ENCODE measurements around the gene RPS24.
"Not testable (repeated sequence)": the region's sequence is repeated elsewhere in the genome, so short reads cannot be mapped to it uniquely, and the experiment has no call there.

Gene RPS24

DNA sequence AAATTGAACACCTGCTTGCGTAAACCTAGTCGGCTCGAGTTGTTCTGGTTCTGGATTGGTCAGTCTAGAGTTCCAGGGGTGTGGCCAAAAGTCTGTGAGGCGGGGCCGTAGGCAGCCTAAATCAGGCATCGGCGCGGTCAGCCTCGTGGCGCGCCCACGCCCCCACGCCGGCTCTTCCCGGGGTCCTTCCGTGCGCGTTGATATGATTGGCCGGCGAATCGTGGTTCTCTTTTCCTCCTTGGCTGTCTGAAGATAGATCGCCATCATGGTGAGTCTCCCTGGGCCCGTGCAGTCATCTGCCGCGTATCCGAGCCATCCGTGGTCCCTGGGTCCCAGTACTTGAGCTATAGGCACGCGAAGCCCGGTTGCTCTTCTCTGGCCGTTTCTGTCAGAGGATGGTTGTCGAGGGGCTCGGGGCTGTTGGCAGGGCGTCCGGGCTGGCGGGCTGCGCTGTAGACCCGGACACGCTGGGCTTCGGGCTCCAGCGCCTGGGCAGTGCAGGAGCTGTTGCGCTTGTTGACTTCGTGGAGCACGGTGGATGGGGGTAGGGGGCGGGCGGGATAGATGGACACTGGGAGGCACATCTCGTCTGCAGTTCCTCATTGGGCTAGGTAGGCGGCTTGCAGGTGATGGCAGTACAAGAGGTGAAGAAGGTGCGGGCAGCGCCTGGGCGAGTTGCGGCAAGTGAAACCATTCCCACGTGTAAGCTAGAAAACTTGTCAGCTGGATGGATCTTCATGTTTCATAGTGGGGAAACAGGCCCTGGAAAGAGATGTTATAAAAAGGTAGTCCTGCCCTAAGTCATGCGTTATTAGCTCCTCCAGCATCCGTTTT lies at the start of gene RPS24:
Gene RPS24 (plus strand): TSS at position 227 of the 834 bp plus-strand sequence. CDS start 39 bp downstream, at position 266.
- DNase-seq = peak; percentile 97

GRCh38 chr10:77984986-77985385 lies 48.7 kb upstream of the RPS24 start:
- no peak for DNase-seq

- no peak for DNase-seq
Measured at GRCh38 chr10:77987671-77988255, 45.9 kb upstream of the RPS24 start.

DNA sequence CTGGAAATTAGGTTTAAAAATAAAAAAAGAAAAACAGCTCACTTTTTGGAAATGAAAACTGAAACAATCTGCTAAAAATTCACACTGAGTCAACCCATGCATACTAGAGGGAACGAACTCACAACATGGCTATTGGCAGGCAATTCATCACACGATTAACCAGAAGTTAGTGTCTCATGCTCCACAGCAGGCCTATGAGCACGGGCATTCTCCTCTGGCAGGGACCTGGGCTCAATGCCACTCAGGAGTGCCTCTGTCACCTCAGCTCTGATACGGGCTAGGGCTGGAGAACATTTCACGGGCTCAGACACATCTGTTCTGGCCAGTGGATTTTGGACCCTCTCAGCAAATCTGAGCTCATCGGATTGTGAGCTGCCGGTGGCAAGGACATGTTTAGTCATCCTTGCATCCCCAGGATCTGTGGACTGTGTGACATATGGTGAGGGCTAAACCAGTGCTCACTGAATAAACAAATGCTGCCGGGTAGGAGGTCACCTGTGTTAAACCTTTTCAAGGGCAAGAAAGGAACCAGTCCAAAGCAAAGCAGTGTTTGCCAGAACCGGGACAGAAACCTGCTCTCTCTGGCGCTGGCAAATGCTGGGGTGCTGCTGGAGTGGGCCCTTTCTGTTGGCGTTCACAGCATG lies 44.5 kb upstream of the RPS24 start:
- no peak for DNase-seq

- DNase-seq = no peak
Measured at GRCh38 chr10:77993620-77994019, 40.0 kb upstream of the RPS24 start.

DNA sequence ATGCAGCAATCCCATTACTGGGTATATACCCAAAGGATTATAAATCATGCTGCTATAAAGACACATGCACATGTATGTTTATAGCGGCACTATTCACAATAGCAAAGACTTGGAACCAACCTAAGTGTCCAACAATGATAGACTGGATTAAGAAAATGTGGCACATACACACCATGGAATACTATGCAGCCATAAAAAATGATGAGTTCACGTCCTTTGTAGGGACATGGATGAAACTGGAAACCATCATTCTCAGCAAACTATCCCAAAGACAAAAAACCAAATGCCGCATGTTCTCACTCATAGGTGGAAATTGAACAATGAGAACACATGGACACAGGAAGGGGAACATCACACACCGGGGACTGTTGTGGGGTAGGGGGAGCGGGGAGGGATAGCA lies 34.9 kb upstream of the RPS24 start:
- DNase-seq = not testable (repeated sequence)

DNA sequence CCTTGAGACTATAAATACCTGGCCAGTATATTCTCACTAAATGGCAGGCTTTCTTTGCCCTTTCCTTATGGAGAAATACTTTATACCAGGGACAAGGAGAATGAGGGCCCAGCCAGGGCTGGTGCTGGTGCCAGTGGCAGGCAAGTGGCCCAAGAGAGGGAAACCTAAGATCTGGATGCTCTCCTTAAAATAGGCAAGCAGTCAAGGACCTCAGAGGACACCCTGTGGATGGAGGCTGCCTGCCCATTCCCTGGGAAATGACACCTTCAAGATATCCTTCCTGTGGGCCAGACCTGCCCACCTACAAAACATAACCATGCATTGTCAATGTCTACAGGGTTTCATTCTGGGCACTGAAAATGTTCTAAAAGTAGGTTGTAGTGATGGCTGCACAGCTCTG lies 33.5 kb upstream of the RPS24 start:
- DNase-seq = no peak

DNA sequence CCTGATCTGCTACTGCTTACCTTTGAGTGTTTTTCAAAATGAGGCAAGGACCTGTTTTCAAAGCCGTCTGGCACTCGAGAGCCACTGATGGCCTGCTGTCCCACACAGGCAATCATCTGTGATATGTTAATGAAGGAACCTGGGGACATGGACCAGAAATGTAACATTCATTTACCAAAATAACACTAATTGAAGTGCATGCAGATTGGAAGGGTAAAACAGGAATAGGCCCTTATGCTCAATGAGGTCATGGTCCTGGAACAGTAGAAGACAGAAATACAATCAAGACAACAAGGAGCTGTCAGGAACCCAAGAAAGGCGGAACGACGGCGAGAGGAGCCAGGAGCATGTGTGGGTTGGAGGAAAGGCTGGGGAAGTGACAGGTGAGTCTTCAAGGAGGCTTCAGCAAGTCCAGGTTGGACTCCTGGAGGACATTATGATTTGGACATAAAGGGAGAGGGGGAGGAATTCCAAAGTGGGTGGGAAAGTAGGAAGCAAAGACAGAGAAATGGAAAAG lies 32.6 kb upstream of the RPS24 start:
- no peak for DNase-seq

GRCh38 chr10:78002541-78003288 lies 30.9 kb upstream of the RPS24 start:
- DNase-seq = no peak

DNA sequence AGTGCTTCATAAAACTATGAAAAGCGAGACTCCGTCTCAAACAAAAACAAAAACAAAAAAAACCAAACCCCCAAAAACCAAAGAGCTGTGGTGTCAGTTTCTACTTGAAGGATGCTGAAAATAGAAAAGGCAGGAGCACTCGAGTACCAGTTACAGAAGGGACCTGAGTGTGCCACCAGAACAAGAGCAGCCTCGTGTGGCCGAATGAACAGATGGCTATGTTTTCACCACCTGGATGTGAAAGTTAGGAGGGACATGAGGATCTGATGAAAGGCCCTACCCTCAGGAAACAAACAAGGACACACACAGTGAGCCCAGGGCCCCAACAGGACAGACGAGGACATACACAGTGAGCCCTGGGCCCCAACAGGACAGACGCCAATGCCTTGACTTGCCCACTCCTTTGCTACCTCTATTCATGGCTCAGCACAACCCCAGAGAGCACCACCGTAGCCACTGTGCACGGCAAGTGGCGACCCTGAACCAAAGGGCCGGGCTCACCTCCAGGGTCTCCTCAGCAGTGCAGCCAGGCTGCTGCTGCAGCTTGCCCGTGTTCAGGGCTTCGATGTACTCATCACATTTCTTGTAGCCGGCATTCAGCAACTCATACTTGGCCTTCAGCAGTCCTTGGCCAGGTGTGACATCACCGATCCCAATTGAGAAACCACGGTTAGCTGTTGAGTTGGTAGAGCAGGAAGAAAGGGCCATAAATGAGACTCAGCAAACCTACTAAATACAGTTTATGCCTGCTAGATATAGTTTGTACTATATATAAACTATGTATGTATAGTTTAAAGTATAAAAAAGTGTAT lies 29.2 kb upstream of the RPS24 start:
- DNase-seq = no peak

DNA sequence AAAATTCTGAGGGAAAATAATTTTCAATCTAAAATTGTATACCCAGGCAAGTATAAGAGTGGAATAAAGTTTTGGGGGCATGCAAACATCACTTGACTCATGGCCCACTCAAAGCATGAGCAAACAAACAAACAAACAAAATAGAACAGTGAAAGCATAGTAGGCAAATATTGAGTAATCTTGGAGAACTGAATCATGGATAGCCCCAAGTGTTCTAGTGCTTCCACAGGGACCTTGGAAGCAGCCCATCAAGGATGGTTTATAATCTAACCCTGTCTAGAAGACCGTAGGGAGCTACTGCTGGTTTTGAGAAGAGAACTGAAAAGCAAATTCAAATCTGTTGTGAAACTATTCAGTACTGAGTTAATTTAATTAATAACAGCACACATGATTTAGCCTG lies 26.5 kb upstream of the RPS24 start:
- DNase-seq = no peak

DNA sequence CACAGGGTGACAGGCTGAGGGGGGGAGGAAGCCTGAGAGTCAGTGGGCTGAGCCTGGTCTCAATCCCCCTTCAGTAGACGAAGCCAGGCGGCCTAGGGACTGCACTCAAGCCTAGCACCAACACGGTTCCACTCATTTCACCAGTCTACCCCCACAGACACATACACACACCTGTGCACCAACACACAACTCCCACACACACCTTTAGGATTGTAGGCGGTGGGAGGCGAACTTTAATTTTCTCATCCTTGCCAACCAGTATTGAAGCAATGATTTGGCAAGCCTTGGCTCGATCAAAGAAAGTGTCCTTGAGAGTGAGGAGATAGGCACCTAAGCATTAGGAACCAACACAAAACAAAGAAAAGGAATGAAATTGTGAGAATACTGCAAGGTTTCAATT lies 24.0 kb upstream of the RPS24 start:
- DNase-seq = no peak

DNA sequence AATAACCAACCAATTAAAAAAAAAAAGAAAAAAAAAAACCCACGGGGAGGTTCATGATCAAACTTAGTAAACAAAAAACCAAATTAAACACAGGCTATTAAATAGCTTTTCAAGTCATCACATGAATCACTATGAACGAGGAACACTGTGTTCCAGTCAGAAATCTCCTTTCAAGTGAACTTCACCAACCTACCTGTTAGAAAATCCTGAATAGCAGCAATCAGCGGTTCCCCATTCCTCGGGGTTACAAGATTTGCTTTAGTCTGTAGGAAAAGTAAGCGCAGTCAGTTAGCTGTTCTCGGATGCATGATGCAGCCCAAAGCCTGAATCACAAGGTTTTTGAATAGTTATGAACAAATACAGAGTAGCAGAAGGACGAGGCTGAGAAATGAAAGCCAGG lies 23.4 kb upstream of the RPS24 start:
- no peak for DNase-seq

DNA sequence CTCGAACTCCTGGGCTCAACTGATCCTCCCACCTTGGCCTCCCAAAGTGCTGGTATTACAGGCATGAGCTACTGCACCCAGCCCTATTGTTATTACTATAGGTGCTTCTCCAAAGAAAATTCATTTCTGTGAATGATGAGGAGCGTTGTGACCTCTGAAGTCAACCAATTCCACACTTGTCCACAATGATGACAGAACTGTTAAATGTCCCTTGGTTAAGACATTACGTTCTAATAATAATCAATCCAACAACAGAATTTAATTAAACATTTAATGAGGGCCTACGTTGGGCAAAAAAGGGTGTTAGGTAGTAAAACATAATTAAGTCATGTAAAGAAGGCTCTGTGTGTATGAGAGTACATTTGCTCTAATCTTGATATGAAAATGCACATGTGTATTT lies 22.6 kb upstream of the RPS24 start:
- DNase-seq = no peak

GRCh38 chr10:78013564-78013963 lies 20.1 kb upstream of the RPS24 start:
- DNase-seq = no peak

DNA sequence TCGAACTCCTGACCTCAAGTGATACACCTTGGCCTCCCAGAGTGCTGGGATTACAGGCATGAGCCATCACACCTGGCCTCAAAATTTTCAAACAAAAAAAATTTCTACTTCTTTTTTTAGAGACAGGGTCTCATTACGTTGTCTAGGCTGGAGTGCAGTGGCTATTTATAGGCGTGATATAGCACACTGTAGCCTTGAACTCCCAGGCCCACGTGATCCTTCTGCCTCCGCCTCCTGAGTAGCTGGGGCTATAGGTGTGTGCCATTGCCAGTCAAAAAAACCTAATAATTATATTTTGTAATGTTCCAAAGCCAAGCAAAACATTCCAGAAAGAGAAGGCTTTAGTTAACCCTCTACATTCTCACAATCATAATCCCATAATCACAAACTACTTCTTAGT lies 18.1 kb upstream of the RPS24 start:
- no peak for DNase-seq

- DNase-seq = no peak
Measured at GRCh38 chr10:78017856-78018255, 15.8 kb upstream of the RPS24 start.

DNA sequence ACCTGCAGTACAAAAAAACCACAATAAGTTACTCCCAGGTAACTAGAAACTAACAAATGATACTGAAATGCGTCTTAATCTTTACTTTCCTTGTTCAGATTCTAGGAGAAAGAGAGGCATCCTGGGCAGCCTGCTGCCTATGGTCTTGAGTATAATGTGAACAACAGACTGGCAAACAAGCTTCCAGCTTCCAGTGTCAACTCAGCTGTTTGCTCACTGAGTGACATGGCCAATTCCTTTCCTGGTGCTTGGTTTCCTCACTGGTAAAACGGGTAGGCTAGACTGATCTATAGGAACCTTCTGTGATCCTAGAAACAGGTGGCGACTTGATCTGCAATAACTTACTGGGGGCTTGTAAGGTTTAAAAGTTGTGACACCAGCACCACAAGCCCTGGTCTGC lies 14.4 kb upstream of the RPS24 start:
- DNase-seq = no peak

DNA sequence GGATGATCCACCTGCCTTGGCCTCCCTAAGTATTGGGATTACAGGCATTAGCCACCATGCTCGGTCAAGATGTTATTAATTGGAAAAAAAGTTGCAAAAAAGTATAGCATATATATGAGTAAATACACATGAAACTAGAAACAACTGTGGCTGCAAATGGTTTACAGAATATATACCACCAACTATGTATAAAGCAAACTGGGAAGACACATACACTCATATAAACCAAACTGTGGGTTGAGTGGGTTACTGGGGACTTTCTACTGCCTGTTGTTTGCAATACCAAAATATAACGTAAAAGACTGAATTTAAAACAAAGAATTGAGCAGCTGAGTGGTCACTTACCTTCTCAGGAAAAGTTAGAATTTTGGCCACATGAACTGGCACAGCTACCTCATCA lies 12.5 kb upstream of the RPS24 start:
- DNase-seq = no peak

DNA sequence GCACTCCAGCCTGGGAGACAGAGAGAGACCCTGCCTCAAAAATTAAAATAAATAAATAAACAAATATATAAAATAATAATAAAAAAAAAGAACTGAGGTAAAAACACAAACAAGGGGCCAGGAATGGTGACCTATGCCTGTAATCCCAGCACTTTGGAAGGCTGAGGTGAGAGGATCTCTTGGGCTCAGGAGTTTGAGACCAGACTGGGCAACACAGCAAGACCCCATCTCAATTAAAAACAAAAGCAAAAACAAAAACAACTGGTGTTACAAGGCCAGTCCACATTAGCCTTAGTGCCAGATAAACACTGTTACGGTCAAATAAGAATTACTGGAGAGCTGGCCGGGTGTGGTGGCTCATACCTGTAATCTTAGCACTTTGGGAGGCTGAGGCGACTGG lies 9.9 kb upstream of the RPS24 start:
- no peak for DNase-seq

DNA sequence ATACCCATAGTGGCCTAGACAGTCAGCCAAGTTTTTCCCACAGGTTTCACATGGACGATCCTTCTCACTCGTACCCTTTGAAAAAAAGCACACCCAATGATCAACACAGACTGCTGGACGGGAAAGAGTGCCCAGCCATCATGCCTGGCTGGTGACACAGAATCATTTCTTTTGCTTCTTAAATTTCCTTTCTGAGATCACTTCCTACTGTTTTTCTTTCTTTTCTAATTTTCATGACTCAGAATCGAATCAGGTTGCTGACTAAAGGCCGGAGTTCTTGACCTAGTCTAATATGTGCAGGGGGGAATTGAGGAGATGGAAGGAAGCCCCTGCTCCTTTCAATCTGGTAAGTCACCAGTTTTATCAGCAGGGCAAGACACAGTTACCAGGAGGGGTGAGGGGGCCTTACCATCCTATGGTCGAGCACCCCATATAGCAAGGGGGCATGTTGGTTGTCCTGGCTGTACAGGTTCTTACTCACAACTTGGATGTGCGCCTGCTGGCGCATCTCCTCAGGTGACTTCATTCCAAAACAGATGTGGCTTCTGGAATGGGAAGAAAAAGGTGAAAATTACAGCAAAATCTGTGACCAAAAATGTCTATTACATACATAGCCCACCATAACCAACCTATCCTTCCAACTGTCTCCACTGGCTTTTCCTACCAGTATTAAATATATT lies 7.8 kb upstream of the RPS24 start:
- no peak for DNase-seq

Data from fibroblast of upper back skin (primary cell).